Transverse colon (tissue), 4 donors: ENCODE results near the gene IMMP2L. TPM values are rescaled to one million over a fixed set of nuclear protein-coding genes. Genes with fewer than 3 reads are reported as not detected.

Experiments used
- DNase-seq: peaks from one replicate; pipeline ENCODE4 v3.0.0-alpha.2; 2019
- H3K27ac ChIP-seq, 4 donors: fragments of 200-600 bp; sonication (generic); 2 replicates each; pipeline ENCODE4 v1.5.1; 2016 to 2018; ENCODE audit warnings: inconsistent platforms in 4 of 4
- H3K27me3 ChIP-seq: fragments of 200-600 bp; sonication (generic); 2 replicates; pipeline ENCODE4 v1.5.1; 2017; ENCODE audit warnings: inconsistent platforms
- H3K36me3 ChIP-seq, 4 donors: fragments of 200-600 bp; sonication (generic); 2 replicates each; pipeline ENCODE4 v1.5.1; 2017 to 2019; ENCODE audit warnings: inconsistent platforms in 4 of 4
- H3K4me1 ChIP-seq, 4 donors: fragments of 200-600 bp; sonication (generic); 2 replicates each; pipeline ENCODE4 v1.5.1; 2017 to 2020; ENCODE audit warnings: inconsistent platforms in 4 of 4
- H3K4me3 ChIP-seq, 4 donors: fragments of 200-600 bp; sonication (generic); 1 replicate in 1 of 4; 2 replicates in 3 of 4; pipeline versions ENCODE4 v1.5.1 to v1.6.1; 2017 to 2019; ENCODE audit warnings: inconsistent platforms in 4 of 4
- H3K9me3 ChIP-seq, 2 donors: fragments of 200-600 bp; sonication (generic); 2 replicates each; pipeline ENCODE4 v1.5.1; 2017 to 2019; ENCODE audit warnings: inconsistent platforms in 2 of 2
- CTCF ChIP-seq, 5 experiments: fragments of 200-600 bp in 3 of 5; fragments of 450-650 bp in 2 of 5; sonication (generic) in 3 of 5; IDR thresholded peaks; 1 replicate in 2 of 5; 2 replicates in 3 of 5; pipeline ENCODE4 v1.5.1; 2016 to 2017; ENCODE audit warnings: antibody characterized with exemption in 5 of 5, inconsistent platforms in 3 of 5, mild to moderate bottlenecking in 2 of 5, moderate library complexity in 1 of 5
- EP300 ChIP-seq: sonication (generic); formaldehyde crosslinking; IDR thresholded peaks from one replicate; pipeline ENCODE4 v1.6.1; 2017; ENCODE audit warnings: antibody characterized with exemption, low read depth
- POLR2A ChIP-seq: fragments of 450-650 bp; IDR thresholded peaks from one replicate; pipeline ENCODE4 v1.6.1; 2016; ENCODE audit warnings: antibody characterized with exemption, mild to moderate bottlenecking, moderate library complexity
- POLR2AphosphoS5 ChIP-seq, 3 donors: sonication (generic); formaldehyde crosslinking; IDR thresholded peaks; one replicate each; pipeline ENCODE4 v1.6.1; 2016; ENCODE audit warnings: antibody characterized with exemption in 3 of 3
- WGBS, 2 donors: methylation state at CpG; one replicate each; pipeline ENCODE4 v1.1.5; 2018; ENCODE audit warnings: low coverage in 1 of 2; 5-methylcytosine and 5-hydroxymethylcytosine counted together
- in situ Hi-C, 4 donors: fragments of 200-750 bp; cut with MboI; loops; one replicate each; pipeline versions ENCODE4 v1.15.0 to v1.15.1; 2017; ENCODE audit warnings: low sequenced_read_pairs in 3 of 4, low pct_ligation_motif_present in 1 of 4, low pct_unique_long_range_greater_than_20kb in 1 of 4
- intact Hi-C: fragments of 100-400 bp; cut with DNase I; formaldehyde crosslinking; loops from one replicate; pipeline ENCODE4 v1.15.1; 2023; ENCODE audit warnings: low total_unique reads
- total RNA-seq, 4 donors: library from RNA; depleted of rRNA; stranded (reverse); fragments of >200 nt; gene quantifications; one replicate each; pipeline ENCODE4 v1.1.0, GENCODE V29; 2016

The IMMP2L gene
- total RNA-seq, 4 donors from 2014 or later: 8.6 to 69.6 (median 10.9) TPM

DNA sequence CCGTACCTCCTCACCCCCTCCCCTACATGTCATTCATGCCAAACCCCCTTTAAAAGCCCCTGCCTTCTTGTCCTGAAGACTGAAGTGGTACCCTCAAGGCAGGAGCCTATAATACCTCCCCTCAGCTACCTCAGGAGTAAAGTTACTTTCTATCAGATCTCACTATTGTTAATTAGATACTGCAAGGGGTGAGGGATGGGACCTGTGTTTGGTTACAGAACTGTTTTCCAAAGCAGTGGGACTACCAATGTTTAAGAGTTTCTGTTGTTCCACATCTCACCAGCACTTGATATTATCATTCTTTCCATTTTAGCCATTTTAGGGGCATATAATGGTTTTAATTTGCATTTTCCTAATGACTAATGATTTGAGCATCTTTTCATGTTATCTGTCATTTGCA lies 668.2 kb downstream of the IMMP2L start:
- no peak overlapping the region for H3K4me3 ChIP-seq
- TF ChIP-seq POLR2A: no peak
- TF ChIP-seq EP300: no peak
- no peak for TF ChIP-seq CTCF (IDR thresholded peaks at IDR 0.05)
- no peak for TF ChIP-seq POLR2AphosphoS5 (IDR thresholded peaks at IDR 0.05)
- in situ Hi-C loops: no loop called here
- intact Hi-C loops: no loop called here
- no peaks in the 10 kb centered on the region for H3K36me3 ChIP-seq
- WGBS, 2 donors: 100% methylated on average over 1 of the region's 1 CpG
- peaks cover 0 to 4% of the 10 kb centered on the region in 2 donors for H3K9me3 ChIP-seq
- no peaks in the 10 kb centered on the region for H3K27me3 ChIP-seq
- no peak overlapping the region for H3K27ac ChIP-seq
- DNase-seq: no peak
- H3K4me1 ChIP-seq: no peaks in the 10 kb centered on the region

DNA sequence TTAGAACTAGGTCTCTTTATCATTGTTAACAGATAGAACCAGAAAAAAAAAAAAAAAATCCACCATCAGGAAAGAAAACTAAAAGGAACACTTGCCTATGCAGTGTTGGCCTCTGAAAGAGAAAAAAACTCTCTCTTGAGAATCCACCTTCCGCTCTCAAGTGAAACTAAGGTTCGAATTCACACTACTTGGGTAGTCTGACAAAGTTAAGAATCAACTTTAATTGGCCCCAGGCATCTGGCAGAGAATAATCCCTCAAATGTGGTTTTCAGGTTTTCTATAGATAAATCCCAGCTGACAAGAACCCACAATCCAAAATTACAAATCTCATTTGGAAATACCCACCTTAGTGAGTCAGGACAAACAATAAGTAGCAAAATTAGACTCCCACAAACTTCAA lies 671.1 kb downstream of the IMMP2L start:
- intact Hi-C loops: no loop called here
- H3K4me3 ChIP-seq: no peak overlapping the region

DNA sequence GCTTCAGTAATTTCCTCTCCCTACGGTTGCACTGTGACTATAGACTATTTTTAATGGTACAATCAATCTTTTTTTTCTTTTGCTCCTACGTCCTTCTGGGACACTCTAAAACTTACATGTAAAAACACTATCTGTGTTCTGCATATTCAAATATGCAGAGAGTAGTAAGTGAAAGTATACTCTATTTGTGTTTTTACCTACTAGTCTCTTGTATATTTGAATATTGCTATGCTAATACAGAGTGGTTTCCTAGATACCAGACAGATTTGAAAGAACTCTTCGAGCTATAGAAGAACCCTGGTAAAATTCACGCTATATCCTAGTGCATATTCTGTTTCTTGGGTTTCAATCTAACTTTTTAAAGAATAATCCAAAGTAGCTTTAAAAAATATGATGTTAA lies 672.2 kb downstream of the IMMP2L start:
- no peak for TF ChIP-seq EP300
- TF ChIP-seq CTCF (IDR thresholded peaks at IDR 0.05): no peak
- TF ChIP-seq POLR2A: no peak
- TF ChIP-seq POLR2AphosphoS5 (IDR thresholded peaks at IDR 0.05): no peak
- Histone ChIP-seq H3K27me3 (no peaks in the 10 kb centered on the region), H3K36me3 (no peaks in the 10 kb centered on the region), H3K4me3 (no peak overlapping the region), H3K4me1 (no peaks in the 10 kb centered on the region), H3K27ac (no peak overlapping the region), H3K9me3 (no peaks in the 10 kb centered on the region)
- WGBS, 2 donors: 87 to 91% methylated on average over 4 of the region's 4 CpGs
- intact Hi-C loops: no loop called here
- in situ Hi-C loops: no loop called here
- no peak for DNase-seq

More for the DNA sequence above, 671.1 kb downstream of the IMMP2L start:
- WGBS, 2 donors: 89 to 100% methylated on average over 2 of the region's 2 CpGs
- TF ChIP-seq CTCF (IDR thresholded peaks at IDR 0.05): no peak
- TF ChIP-seq POLR2A: no peak
- no peak for TF ChIP-seq POLR2AphosphoS5 (IDR thresholded peaks at IDR 0.05)
- TF ChIP-seq EP300: no peak
- Histone ChIP-seq H3K4me1 (no peaks in the 10 kb centered on the region), H3K36me3 (no peaks in the 10 kb centered on the region), H3K27ac (no peak overlapping the region), H3K9me3 (no peaks in the 10 kb centered on the region), H3K27me3 (no peaks in the 10 kb centered on the region)
- no peak for DNase-seq
- in situ Hi-C loops: no loop called here

DNA sequence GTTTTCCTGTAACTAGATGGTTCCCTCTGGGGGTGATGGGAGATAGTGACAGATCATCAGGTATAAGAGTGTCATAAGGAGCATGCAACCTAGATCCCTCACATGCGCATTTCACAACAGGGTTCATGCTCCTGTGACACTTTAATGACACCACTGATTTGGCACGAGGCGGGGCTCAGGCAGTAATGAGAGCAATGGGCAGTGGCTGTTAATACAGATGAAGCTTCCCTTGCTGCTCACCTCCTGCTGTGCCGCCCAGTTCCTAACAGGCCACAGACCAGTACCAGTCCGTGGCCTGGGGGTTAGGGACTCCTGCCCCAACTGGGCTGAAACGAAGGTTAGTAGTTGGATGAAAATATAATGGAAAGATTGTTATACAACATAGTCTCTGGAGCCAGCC lies 673.0 kb downstream of the IMMP2L start:
- WGBS, 2 donors: 89% methylated on average over 6 of the region's 6 CpGs; no CpG with 5 or more reads in 1 of the 2 donors
- no peaks in the 10 kb centered on the region for H3K36me3 ChIP-seq
- intact Hi-C loops (no loop called here), in situ Hi-C loops (no loop called here)
- no peak for DNase-seq
- TF ChIP-seq EP300 (no peak), POLR2AphosphoS5 (IDR thresholded peaks at IDR 0.05) (no peak)
- H3K4me1 ChIP-seq: no peaks in the 10 kb centered on the region
- no peaks in the 10 kb centered on the region for H3K27me3 ChIP-seq
- H3K9me3 ChIP-seq: no peaks in the 10 kb centered on the region
- no peak overlapping the region for H3K27ac ChIP-seq
- H3K4me3 ChIP-seq: no peak overlapping the region

DNA sequence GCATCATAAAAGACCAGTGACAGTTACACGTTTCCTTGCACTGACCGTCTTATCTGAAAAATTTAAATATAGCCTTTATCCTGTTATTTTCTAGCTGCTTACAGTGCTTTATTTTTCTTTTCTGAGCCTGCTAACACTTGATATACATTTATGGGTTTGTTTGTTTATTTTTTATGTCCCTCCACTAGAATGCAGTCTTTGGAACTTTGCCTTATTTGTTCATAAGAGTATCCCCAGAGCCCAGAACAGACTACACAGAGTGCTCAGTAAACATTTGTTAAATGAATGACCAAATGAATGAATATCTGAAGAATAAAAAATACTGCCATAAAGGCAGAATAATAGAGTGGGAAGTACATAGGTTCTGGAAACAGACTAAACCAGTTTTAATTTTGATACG lies 673.7 kb downstream of the IMMP2L start:
- no peaks in the 10 kb centered on the region for H3K4me1 ChIP-seq
- H3K9me3 ChIP-seq: no peaks in the 10 kb centered on the region
- no peaks in the 10 kb centered on the region for H3K27me3 ChIP-seq
- no peaks in the 10 kb centered on the region for H3K36me3 ChIP-seq
- intact Hi-C loops (no loop called here), in situ Hi-C loops (no loop called here)
- WGBS, 2 donors: 80 to 87% methylated on average over 3 of the region's 3 CpGs
- H3K4me3 ChIP-seq: no peak overlapping the region
- H3K27ac ChIP-seq: no peak overlapping the region
- no peak for DNase-seq
- no peak for TF ChIP-seq POLR2AphosphoS5 (IDR thresholded peaks at IDR 0.05)
- no peak for TF ChIP-seq EP300
